Mucosa of descending colon (tissue), 3 donors: Measurements from ENCODE around the gene VSTM5. TPM values are rescaled to one million over a fixed set of nuclear protein-coding genes. Genes with fewer than 3 reads are reported as not detected.

ENCODE experiments used
- ATAC-seq: fragments of 200-7000 bp; cut with Tn5 transposase; one replicate; pipeline ENCODE4 v1.9.1; 2020; ENCODE audit warnings: mild to moderate bottlenecking, moderate library complexity
- DNase-seq, 3 donors: peaks; one replicate each; pipeline ENCODE4 v3.0.0-alpha.2; 2020
- H3K36me3 ChIP-seq: fragments of 200-600 bp; one replicate; pipeline ENCODE4 v1.8.0; 2021; ENCODE audit warnings: low read depth, mild to moderate bottlenecking
- H3K4me1 ChIP-seq: fragments of 200-600 bp; one replicate; pipeline ENCODE4 v1.8.0; 2021; ENCODE audit warnings: low read depth, mild to moderate bottlenecking
- H3K4me3 ChIP-seq: fragments of 200-600 bp; one replicate; pipeline ENCODE4 v1.8.0; 2021; ENCODE audit warnings: mild to moderate bottlenecking
- H3K9me3 ChIP-seq: fragments of 200-600 bp; one replicate; pipeline ENCODE4 v1.8.0; 2021; ENCODE audit warnings: mild to moderate bottlenecking
- CTCF ChIP-seq: fragments of 200-600 bp; IDR thresholded peaks from one replicate; pipeline ENCODE4 v1.8.0; 2022; ENCODE audit warnings: antibody characterized with exemption, mild to moderate bottlenecking
- intact Hi-C, 2 donors: fragments of 100-400 bp; cut with DNase I in 1 of 2; cut with micrococcal nuclease in 1 of 2; formaldehyde crosslinking; loops; one replicate each; pipeline versions ENCODE4 v1.11.0 to v1.11.1; 2022; cut with DNase I, micrococcal nuclease
- total RNA-seq, 3 donors: library from RNA; stranded (reverse); fragmentation: NEBNext Ultra II Directional in 2 of 3; extraction: Animal tissue kit (Norgen Biotek cat#: 25700) in 2 of 3; gene quantifications; one replicate each; pipeline versions ENCODE4 v1.2.1 to v1.2.4, GENCODE V29; 2021 to 2023
- donor health status: DM: no; HTN: no; CAD: no; lungs with moderate emphysema.
- donor health status: DM: no; HTN: no; CAD: no.
- donor health status: DM: no; HTN: yes; CAD: no.

The VSTM5 gene
- total RNA-seq, 3 donors from 2014 or later: 1.8 to 3.4 (median 2.4) TPM

GRCh38 chr11:93791493-93791892 lies 58.9 kb downstream of the VSTM5 start:
- TF ChIP-seq CTCF: no peak
- Histone ChIP-seq H3K9me3 (no peaks in the 10 kb centered on the region), H3K4me1 (peaks cover 7% of the 10 kb centered on the region), H3K36me3 (peaks cover 36% of the 10 kb centered on the region), H3K4me3 (no peak overlapping the region)
- ATAC-seq: no peak
- intact Hi-C loops: no loop called here
- no peak for DNase-seq

GRCh38 chr11:93784935-93785360 lies 65.5 kb downstream of the VSTM5 start:
- H3K36me3 ChIP-seq: no peaks in the 10 kb centered on the region
- H3K4me3 ChIP-seq: peak overlapping the region; percentile 86
- TF ChIP-seq CTCF: no peak
- intact Hi-C loops: no loop called here
- H3K4me1 ChIP-seq: peaks cover 20% of the 10 kb centered on the region
- H3K9me3 ChIP-seq: no peaks in the 10 kb centered on the region
- peak; percentile 14 for ATAC-seq
- DNase-seq: peak in 1 of 3 donors; percentile 40

DNA sequence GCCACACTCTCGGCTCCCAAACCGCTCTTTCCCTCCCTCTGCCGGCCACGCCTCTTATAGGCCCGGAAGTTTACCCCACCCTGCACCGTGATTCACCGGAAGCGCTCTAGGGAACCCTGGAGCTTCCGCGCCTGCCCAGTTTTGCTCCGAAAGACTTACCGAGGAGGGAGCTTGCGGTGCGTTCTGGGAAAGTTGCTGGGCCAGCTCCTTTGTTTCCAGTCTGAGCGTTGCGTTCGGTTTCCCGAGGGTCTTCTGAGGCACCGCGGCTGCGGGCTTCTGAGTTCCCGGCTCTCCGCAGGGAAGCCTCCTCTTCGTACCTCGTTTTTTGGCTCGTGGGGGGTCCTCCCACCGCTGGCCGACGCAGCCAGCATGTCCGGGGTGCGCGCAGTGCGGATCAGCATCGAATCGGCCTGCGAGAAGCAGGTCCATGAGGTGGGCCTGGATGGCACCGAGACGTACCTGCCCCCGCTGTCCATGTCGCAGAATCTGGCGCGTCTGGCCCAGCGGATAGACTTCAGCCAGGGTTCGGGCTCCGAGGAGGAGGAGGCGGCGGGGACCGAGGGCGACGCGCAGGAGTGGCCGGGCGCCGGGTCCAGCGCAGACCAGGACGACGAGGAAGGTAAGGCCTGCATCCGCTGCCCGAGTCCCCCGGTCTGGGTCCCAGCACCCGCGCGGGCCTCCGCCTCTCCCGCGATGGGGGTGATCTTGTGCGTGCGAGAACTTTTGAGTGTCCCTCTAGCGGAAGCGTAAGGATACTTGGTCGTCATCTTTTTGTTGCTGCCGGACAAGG lies 66.1 kb downstream of the VSTM5 start, which contains the start of gene MED17:
TSS of gene MED17 (plus strand) at position 138 of the 790 bp plus-strand sequence. CDS start at position 370, 232 bp downstream.
- Histone ChIP-seq H3K4me1 (peaks cover 20% of the 10 kb centered on the region), H3K36me3 (no peaks in the 10 kb centered on the region), H3K9me3 (no peaks in the 10 kb centered on the region), H3K4me3 (peak within 1 kb of the TSS; percentile 86)
- DNase-seq: peak; percentile 92 to 95 (median 94)
- intact Hi-C loops: no loop called here
- peak; percentile 99 for ATAC-seq
- TF ChIP-seq CTCF: peak; percentile 40

GRCh38 chr11:93783765-93784144 lies 66.7 kb downstream of the VSTM5 start:
- H3K9me3 ChIP-seq: no peaks in the 10 kb centered on the region
- H3K36me3 ChIP-seq: no peaks in the 10 kb centered on the region
- intact Hi-C loops: no loop called here
- TF ChIP-seq CTCF: no peak
- H3K4me3 ChIP-seq: peak overlapping the region; percentile 86
- ATAC-seq (peak; percentile 39), DNase-seq (no peak)
- H3K4me1 ChIP-seq: peaks cover 20% of the 10 kb centered on the region

- ATAC-seq: no peak
Measured at GRCh38 chr11:93783362-93783761, 67.1 kb downstream of the VSTM5 start.

More at GRCh38 chr11:93783362-93783761, 67.1 kb downstream of the VSTM5 start:
- DNase-seq: no peak
- TF ChIP-seq CTCF: no peak
- Histone ChIP-seq H3K36me3 (no peaks in the 10 kb centered on the region), H3K4me1 (peaks cover 20% of the 10 kb centered on the region), H3K9me3 (no peaks in the 10 kb centered on the region), H3K4me3 (no peak overlapping the region)
- intact Hi-C loops: no loop called here
